Airway epithelial cell (primary cell): Measurements from ENCODE around the gene DNAJC16. TPM values are rescaled to one million over a fixed set of nuclear protein-coding genes. Genes with fewer than 3 reads are reported as not detected.

Experiments used
- total RNA-seq: library from RNA; depleted of rRNA; stranded (reverse); fragments of >200 nt; gene quantifications from 2 replicates; pipeline ENCODE4 v1.2.3, GENCODE V29; 2015

DNAJC16 gene
- total RNA-seq = 14.0 and 16.3 TPM in 2 replicates

DNA sequence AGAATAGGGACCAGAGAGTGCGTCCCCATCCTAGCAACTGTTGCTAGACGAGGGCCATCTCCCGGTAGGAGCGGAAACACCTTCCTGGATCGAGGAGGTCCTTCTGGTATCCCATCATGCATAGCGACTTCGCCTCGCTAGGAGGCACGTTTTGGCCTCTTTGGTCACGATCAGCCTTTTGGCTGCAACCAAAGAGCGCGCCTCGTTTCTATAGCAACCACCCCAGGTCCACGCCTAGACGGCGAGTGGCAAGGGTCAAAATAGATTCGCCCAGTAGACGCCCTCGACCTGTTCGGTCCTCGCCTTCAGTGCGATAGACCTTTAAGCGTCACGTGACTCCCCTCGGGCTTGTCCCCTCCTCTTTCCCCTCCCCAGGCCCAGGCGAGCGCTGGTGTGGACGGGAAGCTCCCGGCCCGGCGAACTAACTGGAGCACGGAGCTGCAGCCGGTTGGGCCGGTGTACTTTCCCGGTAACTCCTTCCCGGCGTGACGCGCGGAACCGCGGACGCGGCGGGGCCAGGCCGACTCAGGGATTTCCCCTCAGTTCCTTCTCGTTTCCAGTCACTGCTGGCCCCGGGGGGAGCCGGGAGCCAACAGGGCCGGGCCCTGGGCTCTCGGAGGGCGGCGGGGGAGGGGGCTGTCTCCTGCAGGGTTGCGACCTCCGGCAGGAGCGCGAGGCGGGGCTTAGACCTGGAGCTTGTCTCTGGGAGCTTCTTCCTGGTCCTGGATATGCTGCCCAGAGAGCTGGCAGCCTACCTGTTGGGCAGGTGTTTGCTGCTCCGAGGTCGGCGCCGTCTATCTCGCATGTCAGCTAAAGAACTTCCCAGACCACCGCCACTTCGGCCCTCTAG, at the start of gene DNAJC16:
TSS of gene DNAJC16 (plus strand) at position 359 of the 850 bp plus-strand sequence. CDS start 2,258 bp downstream, outside the sequence.

DNA sequence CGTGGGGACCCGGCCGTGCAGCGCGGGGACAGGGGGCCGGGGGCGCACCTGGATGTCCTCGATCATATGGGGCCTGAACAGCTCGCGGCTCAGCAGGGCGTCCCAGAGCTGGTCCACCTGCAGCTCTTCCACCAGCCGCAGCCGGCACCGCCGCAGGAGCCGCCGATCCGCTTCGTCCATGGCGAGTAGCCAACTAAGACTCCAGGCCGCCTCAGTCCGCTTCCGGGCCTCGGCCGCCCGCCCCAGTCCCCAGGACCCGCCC, 2.7 kb upstream of the DNAJC16 start, which contains the start of gene CASP9:
TSS of gene CASP9 (minus strand) at position 195 of the 262 bp plus-strand sequence. CDS start at position 180, 15 bp downstream.

DNA sequence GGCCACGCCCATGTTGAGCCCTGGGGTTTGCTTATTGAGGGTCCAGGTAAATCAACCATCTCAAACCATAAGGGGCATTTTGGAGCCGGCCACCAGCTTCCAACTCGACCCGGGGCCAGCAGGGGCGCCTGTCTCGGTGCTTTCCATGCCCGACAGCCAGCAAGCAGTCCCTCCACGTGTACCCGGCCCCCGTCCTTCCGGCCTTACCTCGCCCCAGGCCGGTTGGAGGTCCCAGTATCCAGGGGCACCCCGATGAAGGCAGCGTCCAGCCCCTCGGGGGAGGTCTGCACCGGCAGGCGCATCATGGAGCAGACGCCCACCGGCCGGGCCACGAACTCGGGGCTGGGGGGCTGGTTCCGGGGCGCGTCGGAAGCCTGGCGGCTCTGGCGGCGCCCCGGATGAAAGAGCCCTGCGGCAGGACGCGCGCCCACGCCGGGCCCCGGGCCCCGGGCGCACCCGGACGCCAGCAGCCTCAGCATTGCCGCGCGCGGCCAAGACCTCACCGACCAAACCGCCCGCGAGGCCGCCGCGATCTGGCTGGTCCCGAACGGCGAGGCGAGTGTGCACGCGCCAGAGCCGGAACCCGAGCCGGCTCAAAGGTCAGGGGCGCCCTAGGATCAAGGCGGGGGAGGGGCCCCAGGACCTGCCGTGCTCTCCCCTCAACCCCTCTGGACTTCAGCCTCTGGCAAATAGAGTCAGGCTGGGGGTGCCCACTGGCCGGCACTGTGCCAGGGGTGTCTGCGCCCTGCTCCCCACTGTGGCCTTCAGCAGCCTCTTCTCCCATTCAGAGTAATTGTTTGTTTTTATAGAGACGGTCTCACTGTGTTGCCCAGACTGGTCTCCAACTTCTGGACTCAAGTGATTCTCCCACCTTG, 58.1 kb downstream of the DNAJC16 start, which contains the start of gene AGMAT:
TSS of gene AGMAT (minus strand) at position 563 of the 875 bp plus-strand sequence. CDS start at position 479, 84 bp downstream.

DNA sequence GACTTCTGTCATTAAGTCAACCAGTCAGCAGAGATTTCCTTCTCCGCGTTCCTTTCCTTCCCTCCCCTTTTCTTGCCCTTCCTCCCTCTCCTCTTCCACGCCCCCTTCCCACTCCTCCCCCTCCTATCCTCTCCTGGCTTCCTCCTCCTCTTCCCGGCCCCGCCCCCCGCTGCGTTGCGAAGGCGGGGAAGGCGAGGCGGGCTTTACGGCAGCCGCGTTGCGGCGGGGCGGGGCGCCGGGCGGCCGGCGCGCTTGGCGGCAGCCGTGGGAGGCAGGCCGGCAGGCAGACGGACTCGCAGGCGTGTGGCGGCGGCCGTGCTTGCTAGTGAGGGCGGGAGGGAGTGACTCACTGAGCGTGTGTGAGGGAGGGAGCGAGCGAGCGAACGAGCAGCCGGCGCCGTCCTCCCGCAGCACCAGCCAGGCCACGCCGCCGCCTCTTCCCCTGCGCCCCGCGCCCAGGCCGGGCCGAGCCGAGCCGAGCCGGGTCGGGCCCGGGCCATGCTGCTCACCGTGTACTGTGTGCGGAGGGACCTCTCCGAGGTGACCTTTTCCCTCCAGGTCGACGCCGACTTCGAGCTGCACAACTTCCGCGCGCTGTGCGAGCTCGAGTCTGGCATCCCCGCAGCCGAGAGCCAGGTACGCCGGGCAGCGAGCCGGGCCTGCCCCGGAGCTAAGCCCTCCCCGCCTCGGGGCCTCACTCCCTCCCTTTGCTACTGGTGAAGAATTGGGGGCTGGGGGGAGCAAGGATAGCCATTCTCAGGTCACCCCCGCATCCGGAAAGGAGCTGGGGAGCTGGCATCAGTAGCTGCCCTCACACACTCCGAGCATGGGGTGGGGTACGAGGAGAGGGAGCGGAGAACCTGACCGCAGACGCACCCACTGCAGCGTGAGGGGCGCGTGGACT, 90.8 kb downstream of the DNAJC16 start, which contains the start of gene DDI2:
TSS of gene DDI2 (plus strand) at position 286 of the 904 bp plus-strand sequence. CDS start at position 499, 213 bp downstream.

Other genes with a start within 250 kb of the DNAJC16 start
- 71.5 and 83.0 TPM in 2 replicates for gene EFHD2, start 117.0 kb upstream of the DNAJC16 start, total RNA-seq
- not detected in 2 replicates for gene CTRC, start 88.4 kb upstream of the DNAJC16 start, total RNA-seq
- gene CELA2A, start 70.1 kb upstream of the DNAJC16 start, total RNA-seq = not detected in 2 replicates
- gene CELA2B, start 50.7 kb upstream of the DNAJC16 start, total RNA-seq = not detected in 2 replicates
- gene CASP9, start 2.6 kb upstream of the DNAJC16 start, total RNA-seq = 5.8 and 7.6 TPM in 2 replicates
- 0.70 and 0.99 TPM in 2 replicates for gene AGMAT, start 58.2 kb downstream of the DNAJC16 start, total RNA-seq
- gene DDI2, start 90.6 kb downstream of the DNAJC16 start, total RNA-seq = 9.3 and 15.2 TPM in 2 replicates
- 20.6 and 23.6 TPM in 2 replicates for gene PLEKHM2, start 157.5 kb downstream of the DNAJC16 start, total RNA-seq
- 0.05 and 0.14 TPM in 2 replicates for gene SLC25A34, start 209.4 kb downstream of the DNAJC16 start, total RNA-seq
- gene TMEM82, start 215.7 kb downstream of the DNAJC16 start, total RNA-seq = not detected in 2 replicates
- gene FBLIM1, start 231.9 kb downstream of the DNAJC16 start, total RNA-seq = 85.8 and 98.4 TPM in 2 replicates